ENCODE data around the gene WFDC8.
"Not testable (repeated sequence)": the region's sequence is repeated elsewhere in the genome, so short reads cannot be mapped to it uniquely, and the experiment has no call there.

The WFDC8 gene

GRCh38 chr20:45579184-45579583, at the start of gene WFDC8:
Gene WFDC8, minus strand, starts transcription at chr20:45579284. Its CDS starts 37 bp downstream, at chr20:45579247.
- DNase-seq, result no peak

GRCh38 chr20:45626540-45626939, 47.5 kb upstream of the WFDC8 start:
- DNase-seq, result no peak

GRCh38 chr20:45621593-45621992, 42.5 kb upstream of the WFDC8 start:
- no peak for DNase-seq

DNA sequence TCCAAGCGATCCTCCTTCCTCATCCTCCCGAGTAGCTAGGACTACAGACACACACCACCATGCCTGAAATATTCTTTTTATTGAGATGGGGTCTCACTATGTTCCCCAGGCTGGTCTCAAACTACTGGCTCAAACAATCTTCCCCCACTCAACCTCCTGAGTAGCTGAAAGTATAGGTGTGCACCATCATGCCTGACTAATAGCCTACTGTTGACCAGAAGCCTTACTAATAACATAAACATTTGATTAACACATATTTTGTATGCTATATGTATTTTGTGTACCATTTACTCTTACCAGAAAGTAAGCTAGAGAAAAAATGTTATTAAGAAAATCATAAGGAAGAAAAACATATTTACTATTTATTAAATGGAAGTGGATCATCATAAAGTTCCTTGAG, 38.5 kb upstream of the WFDC8 start:
- DNase-seq, result no peak

DNA sequence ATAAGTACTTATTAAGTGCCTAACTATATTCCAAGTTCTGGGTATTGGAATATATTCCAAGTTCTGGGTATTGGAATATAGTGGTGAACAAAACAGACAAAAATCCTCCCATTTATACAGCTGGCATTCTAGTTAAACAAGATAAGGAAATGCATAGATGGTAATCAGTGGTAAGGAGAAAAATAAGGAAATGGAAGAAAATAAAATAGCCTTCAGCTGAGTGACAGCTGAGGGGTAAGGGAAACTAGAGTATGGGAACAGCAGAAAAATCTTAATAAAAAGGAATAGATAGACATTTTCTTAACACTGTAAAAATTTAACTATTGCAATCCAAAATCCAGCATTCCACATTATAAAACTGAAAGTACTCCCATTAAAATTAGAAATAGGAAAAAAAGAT, 33.2 kb upstream of the WFDC8 start:
- no peak for DNase-seq

DNA sequence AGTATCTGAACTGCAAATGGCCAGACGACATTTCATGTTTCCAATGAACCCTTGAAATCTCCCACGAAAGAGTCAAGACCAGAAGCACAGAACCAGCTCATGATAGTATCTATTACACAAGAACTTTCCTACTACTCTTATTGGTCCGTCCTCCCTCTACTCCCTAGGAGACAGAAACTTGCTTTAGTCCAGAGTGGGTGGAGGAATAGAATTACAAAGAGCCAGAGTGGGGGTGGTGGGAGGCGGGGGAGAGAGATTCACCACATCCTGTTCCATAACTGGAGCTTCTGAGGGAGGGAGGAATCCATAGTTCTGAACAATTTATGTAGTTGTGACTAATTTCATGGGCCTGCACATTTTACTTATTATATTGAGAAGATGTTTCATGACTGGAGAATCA, 32.0 kb upstream of the WFDC8 start:
- DNase-seq, result no peak

DNA sequence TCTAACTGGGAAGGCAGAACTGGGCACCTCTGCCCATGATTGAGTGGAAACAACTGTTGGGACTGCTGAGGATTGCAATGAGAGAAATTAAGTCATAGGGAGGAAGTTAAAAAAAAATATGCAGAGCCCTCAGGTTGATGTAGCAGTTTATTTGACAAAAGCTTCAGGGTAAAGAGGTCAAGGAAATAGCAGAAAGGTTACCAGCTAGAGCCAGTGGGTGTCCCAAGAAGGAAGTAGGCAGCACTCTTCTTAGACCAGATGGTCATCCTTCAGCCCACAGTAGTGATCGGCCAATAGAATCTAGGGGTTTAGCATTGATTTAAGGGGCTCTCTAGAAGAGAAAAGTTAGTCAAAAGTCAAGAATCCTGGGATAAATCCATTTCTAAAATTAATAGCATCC, 28.7 kb upstream of the WFDC8 start:
- DNase-seq, result no peak

GRCh38 chr20:45595235-45595634, 16.2 kb upstream of the WFDC8 start:
- DNase-seq, result no peak

DNA sequence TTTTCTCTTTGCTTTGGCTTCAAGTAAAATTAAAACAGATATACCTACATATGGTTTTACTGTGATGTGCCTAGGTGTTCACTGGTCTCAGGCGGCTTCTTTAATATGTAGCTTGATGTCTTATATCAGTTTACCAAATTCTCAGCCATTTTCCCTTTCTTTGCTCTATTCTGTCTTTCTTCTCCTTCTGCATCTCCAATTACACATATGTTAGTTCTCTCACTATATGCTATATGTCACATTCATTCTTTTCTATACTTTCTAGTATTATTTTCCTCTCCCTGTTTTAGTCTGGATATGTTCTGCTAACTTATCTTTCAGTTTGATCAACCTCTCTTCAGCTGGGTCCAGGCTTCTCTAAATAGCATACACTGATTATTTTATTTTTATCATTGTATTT, 14.4 kb upstream of the WFDC8 start:
- DNase-seq, result no peak

GRCh38 chr20:45592574-45593189, 13.6 kb upstream of the WFDC8 start:
- DNase-seq, result peak; percentile 22

- no peak for DNase-seq
Observed at GRCh38 chr20:45589725-45590124, 10.6 kb upstream of the WFDC8 start.

DNA sequence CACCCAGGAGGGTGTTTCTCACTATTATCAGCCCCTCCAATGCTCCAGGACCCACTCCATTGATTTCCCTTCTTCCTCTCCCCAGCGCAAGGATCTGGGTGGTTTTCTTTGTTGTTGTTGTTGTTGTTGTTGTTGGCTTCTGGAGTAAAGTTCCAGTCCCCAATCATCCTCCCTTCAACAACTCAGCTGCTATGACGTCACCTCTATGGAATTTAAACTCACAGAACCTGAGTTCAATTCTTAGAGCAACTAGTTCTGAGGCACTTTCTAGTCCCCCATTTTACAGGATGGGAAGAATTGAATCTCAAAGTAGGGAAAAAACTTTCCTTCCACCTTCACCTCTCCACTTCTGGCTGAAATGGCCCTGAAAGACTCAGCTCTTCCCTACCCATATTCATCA, 9.7 kb upstream of the WFDC8 start:
- no peak for DNase-seq

DNA sequence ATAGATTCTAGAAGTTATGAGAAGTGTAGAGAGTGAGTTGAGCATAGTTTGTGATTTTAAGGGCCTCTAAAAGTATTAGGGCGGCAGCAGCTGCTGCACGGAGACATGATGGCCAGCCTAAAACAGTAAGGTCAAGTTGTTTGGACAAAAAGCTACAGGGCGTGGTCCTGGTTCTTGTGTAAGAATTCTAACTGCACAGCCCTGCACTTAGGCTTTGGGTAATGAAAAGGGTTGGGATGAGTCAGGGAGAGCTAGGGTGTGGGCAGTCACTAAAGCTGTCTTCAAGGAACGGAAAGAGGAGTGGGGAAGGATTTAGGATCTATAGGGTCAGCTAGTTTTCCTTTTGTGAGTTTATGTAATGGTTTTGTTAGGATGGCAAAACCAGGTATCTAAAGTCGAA, 6.9 kb upstream of the WFDC8 start:
- not testable (repeated sequence) for DNase-seq

- not testable (repeated sequence) for DNase-seq
Observed at GRCh38 chr20:45584294-45584693, 5.2 kb upstream of the WFDC8 start.

GRCh38 chr20:45583502-45583901, 4.4 kb upstream of the WFDC8 start:
- no peak for DNase-seq

- no peak for DNase-seq
Observed at GRCh38 chr20:45581702-45582101, 2.6 kb upstream of the WFDC8 start.

DNA sequence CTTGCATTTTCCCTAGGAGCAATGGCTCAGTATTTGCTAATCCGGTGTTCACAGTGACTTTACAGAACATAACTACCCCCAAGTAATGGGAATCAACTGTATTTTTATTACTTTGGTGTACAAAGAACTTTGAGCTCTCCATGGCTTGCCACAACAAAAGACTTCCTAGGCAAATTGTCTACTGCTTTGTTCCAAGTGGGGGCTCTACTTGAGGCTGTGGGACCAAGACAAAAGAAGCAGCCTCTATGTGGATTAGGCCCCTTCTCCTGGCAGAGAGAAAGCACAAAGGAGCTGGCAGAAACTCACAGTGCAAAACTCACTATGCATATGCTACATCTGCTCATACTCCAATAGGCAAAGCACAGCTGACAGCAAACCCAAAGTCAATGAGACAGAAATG, 853 bp downstream of the WFDC8 start:
- no peak for DNase-seq

- DNase-seq, result no peak
Observed at GRCh38 chr20:45576995-45577394, 2.1 kb downstream of the WFDC8 start.

- no peak for DNase-seq
Observed at GRCh38 chr20:45575931-45576330, 3.2 kb downstream of the WFDC8 start.

GRCh38 chr20:45569650-45570049, 9.4 kb downstream of the WFDC8 start:
- not testable (repeated sequence) for DNase-seq

DNA sequence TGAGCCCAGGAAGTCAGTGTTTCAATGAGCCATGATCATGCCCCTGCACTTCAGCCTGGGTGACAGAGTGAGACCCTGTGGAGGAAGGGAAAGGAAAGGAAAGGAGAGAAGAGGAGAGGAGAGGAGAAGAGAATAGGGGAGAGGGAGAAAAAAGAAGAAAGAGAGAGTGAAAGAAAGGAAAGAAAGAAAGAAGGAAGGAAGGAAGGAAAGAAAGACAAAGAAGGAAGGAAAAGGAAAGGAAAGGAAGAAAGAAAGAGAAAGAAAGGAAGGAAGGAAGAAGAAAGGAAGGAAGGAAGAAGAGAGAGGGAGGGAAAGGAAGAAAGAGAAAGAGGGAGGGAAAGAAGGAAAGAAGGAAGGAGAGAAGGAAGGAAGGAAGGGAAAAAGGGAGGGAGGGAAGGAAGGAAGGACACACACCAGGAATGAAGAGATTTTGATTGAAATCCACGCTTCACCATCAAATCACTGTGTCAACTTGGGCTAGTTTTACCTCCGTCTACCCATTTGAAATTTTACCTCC, 14.3 kb downstream of the WFDC8 start:
- no peak for DNase-seq

DNA sequence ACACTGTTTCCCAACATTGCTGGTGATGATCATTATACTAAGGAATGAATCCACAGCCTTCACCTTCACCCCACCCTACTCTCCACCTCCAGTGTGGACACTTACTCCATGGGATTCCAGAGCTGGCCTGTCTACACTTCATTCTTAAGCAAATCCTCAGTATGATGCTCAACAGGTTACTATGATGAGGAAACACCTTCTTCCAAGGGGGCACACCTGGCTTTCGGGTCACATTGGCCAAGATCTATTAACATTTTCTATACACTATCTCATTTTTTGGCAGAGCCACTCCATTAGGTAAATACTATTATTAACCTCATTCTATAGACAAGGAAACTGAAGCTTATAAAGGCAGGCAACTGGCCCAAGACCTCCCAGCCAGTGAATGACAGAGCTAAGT, 23.9 kb downstream of the WFDC8 start:
- no peak for DNase-seq

DNA sequence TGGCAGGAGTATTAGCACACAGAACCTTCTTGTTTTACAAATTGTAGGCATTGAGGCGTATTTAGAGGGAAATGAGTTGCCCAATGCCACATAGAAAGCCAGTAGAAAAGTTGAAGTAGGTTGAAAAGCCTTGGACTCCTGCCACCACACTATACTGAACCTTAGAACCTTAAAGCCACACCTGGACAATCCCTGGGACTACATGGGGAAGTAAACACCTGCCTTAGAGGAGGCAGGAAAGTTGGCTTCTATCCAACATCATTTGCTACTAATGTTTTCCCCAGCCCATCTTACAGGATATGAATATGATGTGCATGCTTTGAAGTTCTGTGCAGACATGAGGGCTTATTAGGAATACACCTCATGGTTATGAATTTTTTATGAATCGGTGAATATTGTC, 26.6 kb downstream of the WFDC8 start:
- DNase-seq, result no peak

DNA sequence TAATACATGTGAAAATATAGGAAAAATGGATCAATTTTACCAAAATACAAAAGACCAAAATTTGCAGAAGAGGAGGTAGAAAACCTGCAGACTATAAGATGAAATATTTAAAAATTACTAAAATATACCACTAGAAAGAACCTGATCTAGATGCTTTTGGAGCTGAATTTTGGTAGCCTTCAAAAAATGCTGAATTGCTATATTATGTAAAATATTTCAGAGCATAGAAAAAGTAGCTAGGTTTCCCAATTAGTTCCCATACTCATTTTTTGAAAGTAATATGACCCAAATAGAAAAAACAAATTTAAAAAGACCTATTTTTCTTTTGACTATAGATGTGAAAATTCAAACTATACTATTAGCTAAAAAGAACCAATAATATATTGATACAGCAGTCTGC, 28.3 kb downstream of the WFDC8 start:
- no peak for DNase-seq

DNA sequence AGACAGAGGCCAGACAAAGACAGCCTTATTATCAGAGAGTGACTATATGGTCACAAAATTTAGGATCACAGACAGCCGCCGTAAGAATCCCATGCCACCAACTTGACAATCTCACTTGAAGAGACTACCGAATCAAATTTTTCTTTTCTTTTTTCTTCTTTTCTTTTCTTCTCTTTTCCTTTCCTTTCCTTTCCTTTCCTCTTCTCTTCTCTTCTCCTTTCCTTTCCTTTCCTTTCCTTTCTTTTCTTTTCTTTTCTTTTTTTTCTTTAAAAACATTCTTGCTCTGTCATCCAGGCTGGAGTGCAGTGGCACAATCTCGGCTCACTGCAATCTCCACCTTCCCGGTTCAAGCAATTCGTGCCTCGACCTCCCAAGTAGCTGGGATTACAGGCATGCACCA, 30.7 kb downstream of the WFDC8 start:
- DNase-seq, result no peak

Data from GF-D8 (cell line).